GM13977 (cell line): Measurements from ENCODE around the gene RAB33A.

Experiments
- DNase-seq: peaks from one replicate; pipeline ENCODE4 v3.0.0; 2012; ENCODE audit warnings: low spot score
- CTCF ChIP-seq: IDR thresholded peaks from 2 replicates; pipeline ENCODE4 v1.5.1; 2012; ENCODE audit warnings: mild to moderate bottlenecking, control low read depth; ENCODE audit not compliant: insufficient read depth; ENCODE audit errors: extremely low read depth, missing control alignments
- in situ Hi-C: fragments of 300-500 bp; cut with MboI; formaldehyde crosslinking; loops from one replicate; pipeline ENCODE4 v1.12.0; 2022; ENCODE audit warnings: low sequenced_read_pairs, low pct_unique_long_range_greater_than_20kb, mixed read lengths, inconsistent platforms; ENCODE audit not compliant: unreplicated experiment

RAB33A gene

GRCh38 chrX:130167040-130167439 is 4.7 kb upstream of the RAB33A start:
- no peak for TF ChIP-seq CTCF
- in situ Hi-C loops = no loop called here
- DNase-seq = no peak

- in situ Hi-C loops = loop anchor here (10.0 kb wide), 1 partner anchor 96 kb away; no protein-coding TSS in a partner anchor
- no peak for TF ChIP-seq CTCF
- peak; percentile 79 for DNase-seq
Measured at GRCh38 chrX:130170752-130171445, 863 bp upstream of the RAB33A start.

- TF ChIP-seq CTCF = no peak
- in situ Hi-C loops = loop anchor here (10.0 kb wide), 1 partner anchor 97 kb away; no protein-coding TSS in a partner anchor
- no peak for DNase-seq
Measured at GRCh38 chrX:130172127-130172845, 524 bp downstream of the RAB33A start.

GRCh38 chrX:130173190-130173895 is 1.6 kb downstream of the RAB33A start:
- no peak for TF ChIP-seq CTCF
- in situ Hi-C loops = loop anchor here (10.0 kb wide), 1 partner anchor 99 kb away; no protein-coding TSS in a partner anchor
- peak; percentile 73 for DNase-seq

GRCh38 chrX:130174045-130174704 is 2.4 kb downstream of the RAB33A start:
- no peak for TF ChIP-seq CTCF
- in situ Hi-C loops = loop anchor here (10.0 kb wide), 1 partner anchor 99 kb away; no protein-coding TSS in a partner anchor
- DNase-seq = no peak

- in situ Hi-C loops = loop anchor here (10.0 kb wide), 1 partner anchor 100 kb away; no protein-coding TSS in a partner anchor
- DNase-seq = no peak
- no peak for TF ChIP-seq CTCF
Measured at GRCh38 chrX:130174937-130175336, 3.2 kb downstream of the RAB33A start.
